Natural killer cell treated with Interleukin-12 subunit alpha and Interleukin-12 subunit beta and Interleukin-15 and Interleukin-18, amount 100 ng/mL, for 72 hours (primary cell): ENCODE data around the gene FES. TPM values are rescaled to one million over a fixed set of nuclear protein-coding genes. Genes with fewer than 3 reads are reported as not detected.
"Not testable (repeated sequence)": the region's sequence is repeated elsewhere in the genome, so short reads cannot be mapped to it uniquely, and the experiment has no call there.

Experiments used
- ATAC-seq, 2 donors: fragments of 150-1000 bp; cut with Tn5 transposase in 1 of 2; sonication (Bioruptor Pico), chemical (Tn5 transposase) in 1 of 2; 2 replicates each; pipeline ENCODE4 v1.10.0; 2021
- DNase-seq: peaks from one replicate; pipeline ENCODE4 v3.0.0; 2022; ENCODE audit warnings: low spot score
- H3K27ac Mint-ChIP-seq, 2 donors: 1 replicate in 1 of 2; 2 replicates in 1 of 2; pipeline ENCODE4 v1.8.0; 2022; ENCODE audit warnings: mixed read lengths in 2 of 2, mild to moderate bottlenecking in 1 of 2, moderate library complexity in 1 of 2
- H3K27me3 Mint-ChIP-seq, 2 donors: 1 replicate in 1 of 2; 2 replicates in 1 of 2; pipeline ENCODE4 v1.8.0; 2022; ENCODE audit warnings: mixed read lengths in 2 of 2
- H3K36me3 Mint-ChIP-seq: one replicate; pipeline ENCODE4 v1.8.0; 2022; ENCODE audit warnings: mixed read lengths
- H3K4me1 Mint-ChIP-seq, 2 donors: 1 replicate in 1 of 2; 2 replicates in 1 of 2; pipeline ENCODE4 v1.8.0; 2022; ENCODE audit warnings: low read depth in 2 of 2, mixed read lengths in 2 of 2, mild to moderate bottlenecking in 1 of 2
- H3K4me3 Mint-ChIP-seq: one replicate; pipeline ENCODE4 v1.8.0; 2022; ENCODE audit warnings: mixed read lengths
- H3K9me3 Mint-ChIP-seq: 2 replicates; pipeline ENCODE4 v1.8.0; 2022; ENCODE audit warnings: mixed read lengths
- total RNA-seq, 2 donors: library from RNA; stranded (reverse); gene quantifications; one replicate each; pipeline ENCODE4 v1.2.3, GENCODE V29; 2022

The FES gene
- total RNA-seq, 2 donors from 2014 or later: 139 to 140 TPM

DNA sequence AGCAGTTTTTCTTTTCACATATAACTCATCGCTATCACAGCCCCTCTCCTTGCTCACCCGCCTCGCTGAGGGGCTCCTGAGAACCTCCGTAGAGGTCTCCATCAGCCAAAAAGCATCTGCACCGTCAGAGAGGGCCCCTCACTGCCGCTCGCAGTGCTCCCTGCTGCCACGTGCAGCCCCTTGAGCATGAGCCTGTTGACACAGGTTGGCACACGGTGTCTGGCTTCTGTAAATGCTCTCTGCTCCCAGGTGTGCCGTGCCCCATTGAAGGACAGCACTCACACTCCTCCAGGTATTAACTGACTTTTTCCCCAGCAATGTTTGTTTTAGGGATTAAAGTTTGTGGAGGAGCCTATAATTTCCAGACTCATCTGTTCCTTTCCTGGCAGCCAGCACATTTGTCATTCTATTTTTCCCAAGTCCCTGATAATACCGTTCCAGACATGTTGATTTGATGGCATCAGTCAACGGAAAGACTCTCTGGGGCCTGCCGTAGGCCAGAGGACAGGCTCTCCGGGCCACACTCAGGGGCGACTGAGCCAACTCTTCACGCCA lies 18.1 kb upstream of the FES start:
- Mint-ChIP-seq H3K27ac (peak overlapping the region; percentile 99 to 100), H3K27me3 (no peaks in the 10 kb centered on the region), H3K36me3 (peaks cover 6% of the 10 kb centered on the region), H3K4me1 (peaks cover 59 to 63% of the 10 kb centered on the region in 2 donors), H3K9me3 (no peaks in the 10 kb centered on the region), H3K4me3 (no peak overlapping the region)
- ATAC-seq (no peak), DNase-seq (no peak)

DNA sequence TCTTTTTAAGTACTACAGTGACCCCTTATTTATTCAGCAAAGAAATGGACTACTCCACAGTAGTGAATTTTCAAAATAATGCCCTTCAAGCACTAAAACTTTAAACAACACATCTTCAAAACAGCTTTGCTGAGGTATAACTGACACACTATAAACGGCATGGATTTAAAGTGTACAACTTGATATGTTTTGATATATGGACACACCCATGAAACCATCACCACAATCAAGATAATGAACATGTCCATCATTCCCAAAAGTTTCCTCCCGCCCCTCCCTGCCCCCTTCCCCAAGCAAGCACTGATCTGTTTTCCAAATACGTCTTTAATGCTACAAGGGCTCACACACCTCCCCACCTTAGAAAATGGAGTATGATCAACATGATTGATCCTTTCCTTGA lies 17.5 kb upstream of the FES start:
- H3K36me3 Mint-ChIP-seq: peaks cover 6% of the 10 kb centered on the region
- H3K4me1 Mint-ChIP-seq: peaks cover 56 to 61% of the 10 kb centered on the region in 2 donors
- H3K27ac Mint-ChIP-seq: peak overlapping the region; percentile 99 to 100
- no peaks in the 10 kb centered on the region for H3K9me3 Mint-ChIP-seq
- no peak overlapping the region for H3K4me3 Mint-ChIP-seq
- ATAC-seq (no peak), DNase-seq (no peak)
- H3K27me3 Mint-ChIP-seq: no peaks in the 10 kb centered on the region

GRCh38 chr15:90868261-90868689 lies 16.0 kb upstream of the FES start, which contains the start of gene FURIN:
Gene FURIN, plus strand, starts transcription at chr15:90868588. Its CDS starts 7,153 bp downstream, at chr15:90875741.
- ATAC-seq: no peak
- Mint-ChIP-seq H3K27me3 (no peaks in the 10 kb centered on the region), H3K27ac (peak within 1 kb of the TSS; percentile 99 to 100), H3K9me3 (no peaks in the 10 kb centered on the region), H3K4me1 (peaks cover 50 to 56% of the 10 kb centered on the region in 2 donors), H3K36me3 (peaks cover 12% of the 10 kb centered on the region), H3K4me3 (peak within 1 kb of the TSS; percentile 96)
- no peak for DNase-seq

- Mint-ChIP-seq H3K4me1 (peaks cover 41 to 50% of the 10 kb centered on the region in 2 donors), H3K9me3 (no peaks in the 10 kb centered on the region), H3K4me3 (peak overlapping the region; percentile 96), H3K27ac (peak overlapping the region; percentile 99 to 100), H3K27me3 (no peaks in the 10 kb centered on the region), H3K36me3 (peaks cover 12% of the 10 kb centered on the region)
- DNase-seq (no peak), ATAC-seq (no peak)
Measured at GRCh38 chr15:90869140-90869541, 15.2 kb upstream of the FES start.

GRCh38 chr15:90869601-90870353 lies 14.5 kb upstream of the FES start:
- Mint-ChIP-seq H3K36me3 (peaks cover 12% of the 10 kb centered on the region), H3K4me1 (peaks cover 46 to 51% of the 10 kb centered on the region in 2 donors)

GRCh38 chr15:90870354-90871138 lies 13.8 kb upstream of the FES start:
- H3K4me1 Mint-ChIP-seq: peaks cover 51 to 55% of the 10 kb centered on the region in 2 donors
- H3K4me3 Mint-ChIP-seq: peak overlapping the region; percentile 96
- peaks cover 12% of the 10 kb centered on the region for H3K36me3 Mint-ChIP-seq
- ATAC-seq: peak in 1 of 2 donors; percentile 29
- H3K27ac Mint-ChIP-seq: peak overlapping the region; percentile 99 to 100
- no peaks in the 10 kb centered on the region for H3K9me3 Mint-ChIP-seq
- H3K27me3 Mint-ChIP-seq: no peaks in the 10 kb centered on the region
- DNase-seq: no peak

More at GRCh38 chr15:90869601-90870353, 14.5 kb upstream of the FES start:
- Mint-ChIP-seq H3K4me3 (peak overlapping the region; percentile 96), H3K27me3 (no peaks in the 10 kb centered on the region), H3K27ac (peak overlapping the region; percentile 99 to 100), H3K9me3 (no peaks in the 10 kb centered on the region)
- DNase-seq: peak; percentile 85
- ATAC-seq: peak; percentile 70 to 77

DNA sequence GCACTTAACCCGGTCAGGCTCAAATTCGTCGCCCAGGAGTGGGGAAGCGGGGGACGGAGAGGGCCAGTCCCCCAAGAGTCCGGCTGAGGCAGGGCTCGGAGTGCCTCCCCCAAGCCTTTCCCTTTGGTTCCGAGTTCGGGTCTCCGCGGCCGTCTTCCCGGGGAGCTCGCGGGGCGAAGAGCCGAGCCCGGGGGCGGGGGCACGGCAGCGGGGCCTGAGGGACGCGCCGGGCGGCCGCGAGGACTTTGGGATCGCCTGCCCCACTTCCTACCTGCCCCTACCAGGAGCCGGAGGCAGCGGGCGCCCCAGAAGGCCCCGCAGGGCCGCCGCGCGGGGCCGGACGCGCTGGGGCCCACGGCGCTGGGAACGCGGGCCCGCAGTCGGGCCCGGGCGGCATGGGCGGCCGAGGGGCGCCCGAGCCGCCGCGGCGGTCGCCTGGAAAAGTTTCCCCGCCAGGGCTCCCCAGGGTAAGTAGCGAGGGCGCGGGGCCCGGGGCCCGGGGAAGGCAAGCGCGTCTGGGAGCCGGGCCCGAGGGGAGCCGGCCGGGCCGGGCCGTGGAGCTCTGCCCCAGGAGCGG lies 13.1 kb upstream of the FES start:
- no peaks in the 10 kb centered on the region for H3K27me3 Mint-ChIP-seq
- ATAC-seq: peak; percentile 22 to 33

GRCh38 chr15:90871716-90872485 lies 12.4 kb upstream of the FES start:
- H3K27ac Mint-ChIP-seq: peak overlapping the region; percentile 96 to 98
- DNase-seq (no peak), ATAC-seq (peak; percentile 29 to 40)
- no peaks in the 10 kb centered on the region for H3K9me3 Mint-ChIP-seq
- H3K36me3 Mint-ChIP-seq: peaks cover 14% of the 10 kb centered on the region
- H3K4me1 Mint-ChIP-seq: peaks cover 55 to 58% of the 10 kb centered on the region in 2 donors
- H3K4me3 Mint-ChIP-seq: peak overlapping the region; percentile 94
- H3K27me3 Mint-ChIP-seq: no peaks in the 10 kb centered on the region

More for the DNA sequence above, 13.1 kb upstream of the FES start:
- Mint-ChIP-seq H3K4me1 (peaks cover 51 to 53% of the 10 kb centered on the region in 2 donors), H3K36me3 (peaks cover 12% of the 10 kb centered on the region), H3K27ac (peak overlapping the region; percentile 99 to 100), H3K4me3 (peak overlapping the region; percentile 96), H3K9me3 (no peaks in the 10 kb centered on the region)
- no peak for DNase-seq

GRCh38 chr15:90872486-90873184 lies 11.7 kb upstream of the FES start:
- no peaks in the 10 kb centered on the region for H3K9me3 Mint-ChIP-seq
- H3K4me1 Mint-ChIP-seq: peaks cover 56 to 60% of the 10 kb centered on the region in 2 donors
- no peaks in the 10 kb centered on the region for H3K27me3 Mint-ChIP-seq
- DNase-seq (no peak), ATAC-seq (peak; percentile 61 to 67)
- peaks cover 17% of the 10 kb centered on the region for H3K36me3 Mint-ChIP-seq
- peak overlapping the region; percentile 96 to 98 for H3K27ac Mint-ChIP-seq
- H3K4me3 Mint-ChIP-seq: peak overlapping the region; percentile 94

GRCh38 chr15:90873488-90873997 lies 10.8 kb upstream of the FES start:
- Mint-ChIP-seq H3K4me1 (peaks cover 53 to 54% of the 10 kb centered on the region in 2 donors), H3K9me3 (no peaks in the 10 kb centered on the region), H3K27me3 (no peaks in the 10 kb centered on the region), H3K27ac (peak overlapping the region; percentile 96 to 98), H3K36me3 (peaks cover 17% of the 10 kb centered on the region), H3K4me3 (peak overlapping the region; percentile 94)
- ATAC-seq (no peak), DNase-seq (no peak)

DNA sequence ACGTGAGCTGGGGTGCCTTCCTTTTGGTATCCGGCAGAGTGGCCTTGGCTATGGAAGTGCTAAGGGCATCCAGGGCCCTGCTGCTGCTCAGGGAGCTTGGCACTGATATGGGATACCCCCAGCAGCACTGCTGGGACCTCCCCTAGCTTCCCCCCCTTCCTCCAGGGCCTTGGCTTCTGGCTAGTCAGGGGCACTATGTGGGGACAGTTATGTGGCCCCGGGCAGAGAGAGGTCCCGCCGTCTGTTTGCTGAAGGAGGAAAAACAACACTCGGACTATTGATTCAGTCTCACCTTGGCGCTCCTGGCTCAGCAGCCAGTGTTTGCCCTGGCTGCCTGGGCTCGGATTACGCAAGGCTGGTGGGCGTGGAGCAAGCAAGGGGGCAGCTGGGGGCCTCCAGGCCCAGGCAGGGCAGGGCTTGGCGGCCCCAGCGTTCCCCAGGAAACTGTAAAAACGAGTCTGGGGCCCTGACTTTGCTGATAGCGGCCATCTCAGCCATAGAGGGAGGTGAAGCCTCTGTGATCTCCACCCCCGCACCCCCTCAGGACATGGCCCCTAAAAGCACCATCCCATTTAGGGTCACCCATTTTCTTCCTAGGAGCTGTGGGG lies 10.2 kb upstream of the FES start:
- ATAC-seq: peak in 1 of 2 donors; percentile 20
- no peak for DNase-seq
- Mint-ChIP-seq H3K4me3 (peak overlapping the region; percentile 94), H3K9me3 (no peaks in the 10 kb centered on the region), H3K27ac (peak overlapping the region; percentile 96 to 98), H3K27me3 (no peaks in the 10 kb centered on the region), H3K36me3 (peaks cover 17% of the 10 kb centered on the region), H3K4me1 (peaks cover 48 to 49% of the 10 kb centered on the region in 2 donors)

DNA sequence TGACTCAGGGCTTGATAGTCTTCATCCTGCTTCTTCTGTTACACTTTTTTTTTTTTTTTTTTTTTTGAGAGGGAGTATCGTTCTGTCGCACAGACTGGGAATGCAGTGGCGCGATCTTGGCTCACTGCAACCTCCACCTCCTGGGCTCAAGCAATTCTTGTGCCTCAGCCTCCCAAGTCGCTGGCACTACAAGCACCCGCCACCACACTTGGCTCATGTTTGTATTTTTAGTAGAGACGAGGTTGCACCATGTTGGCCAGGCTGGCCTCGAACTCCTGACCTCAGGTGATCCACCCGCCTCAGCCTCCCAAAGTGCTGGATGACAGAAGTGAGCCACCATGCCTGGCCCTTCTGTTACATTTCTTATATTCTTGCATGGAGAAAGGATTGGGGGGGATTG lies 9.3 kb upstream of the FES start:
- peak overlapping the region; percentile 96 to 98 for H3K27ac Mint-ChIP-seq

More for the DNA sequence above, 9.3 kb upstream of the FES start:
- Mint-ChIP-seq H3K36me3 (peaks cover 17% of the 10 kb centered on the region), H3K4me1 (peaks cover 39 to 46% of the 10 kb centered on the region in 2 donors), H3K4me3 (peak overlapping the region; percentile 94)
- DNase-seq, H3K9me3 Mint-ChIP-seq, H3K27me3 Mint-ChIP-seq, ATAC-seq: not testable (repeated sequence)
